Keratinocyte (primary cell): ENCODE measurements around the gene ARL6IP4.

Experiments
- CTCF ChIP-seq, 3 experiments: IDR thresholded peaks in 1 of 3; conservative IDR thresholded peaks in 1 of 3; optimal IDR thresholded peaks in 1 of 3; 2 replicates in 2 of 3; 3 replicates in 1 of 3; pipeline versions ENCODE3 to v1.5.1; 2011; ENCODE audit warnings: low read length in 3 of 3, mild to moderate bottlenecking in 3 of 3, moderate library complexity in 2 of 3, control low read depth in 1 of 3, inconsistent platforms in 1 of 3; ENCODE audit not compliant: insufficient read depth in 2 of 3; ENCODE audit errors: extremely low read depth in 1 of 3
- EZH2 ChIP-seq: IDR thresholded peaks from one replicate; pipeline ENCODE4 v1.6.1; 2012; ENCODE audit warnings: inconsistent platforms, mild to moderate bottlenecking, low read length, moderate library complexity

- no peak for TF ChIP-seq CTCF (optimal IDR thresholded peaks at IDR 0.05 in 1 of 3, IDR thresholded peaks at IDR 0.05 in 1 of 3, conservative IDR thresholded peaks at IDR 0.05 in 1 of 3; ENCODE audit: extremely low read depth in 1 of 3, insufficient read depth in 2 of 3, low read length in 3 of 3)
- no peak for TF ChIP-seq EZH2
Observed at GRCh38 chr12:122999196-122999946, 18.9 kb downstream of the ARL6IP4 start.
